ENCODE data around the gene C2CD3.
"Not testable (repeated sequence)": the region's sequence is repeated elsewhere in the genome, so short reads cannot be mapped to it uniquely, and the experiment has no call there.

Gene C2CD3

DNA sequence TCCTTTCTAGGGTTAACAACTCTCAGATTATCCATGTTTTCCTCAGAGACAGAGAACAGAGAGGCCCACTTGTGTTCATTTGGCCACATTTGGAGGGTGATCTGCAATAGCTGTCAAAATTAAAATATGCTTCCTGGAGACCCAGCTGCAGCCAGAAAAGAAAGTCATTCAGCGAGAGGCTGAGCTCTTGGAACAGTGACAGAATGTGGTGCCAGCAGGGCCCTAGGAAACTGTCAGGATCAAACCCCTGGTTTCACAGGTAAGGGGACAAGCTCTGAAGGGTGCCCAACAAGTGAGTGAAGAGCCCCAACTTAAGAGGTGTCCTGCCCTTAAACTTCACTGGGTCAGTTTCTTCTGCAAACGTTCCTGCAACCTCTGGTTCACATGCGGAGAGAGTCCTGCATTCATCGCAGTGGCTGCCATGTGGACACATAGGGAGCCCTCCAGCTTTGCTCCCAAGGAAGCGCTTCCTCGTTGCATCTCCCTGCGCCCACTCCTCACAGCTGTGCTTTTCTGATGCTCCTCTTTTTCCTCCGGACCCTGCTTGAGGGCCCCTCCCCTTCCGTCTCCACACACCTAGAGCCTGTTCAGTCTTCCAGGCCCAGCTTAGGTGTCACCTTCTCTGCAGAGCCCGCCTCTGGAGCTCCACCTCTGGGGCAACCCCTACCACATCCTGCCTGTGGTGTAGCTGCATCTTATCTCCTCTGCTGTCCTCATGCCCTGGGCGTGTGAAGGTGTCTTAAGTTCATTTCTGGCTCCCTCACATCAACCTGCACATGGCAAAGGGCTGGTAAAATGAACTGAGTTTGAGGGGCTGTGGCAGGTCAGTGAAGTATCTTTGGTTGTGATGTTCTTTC, 165.8 kb downstream of the C2CD3 start:
- DNase-seq (ENCODE audit: low read depth) = no peak

DNA sequence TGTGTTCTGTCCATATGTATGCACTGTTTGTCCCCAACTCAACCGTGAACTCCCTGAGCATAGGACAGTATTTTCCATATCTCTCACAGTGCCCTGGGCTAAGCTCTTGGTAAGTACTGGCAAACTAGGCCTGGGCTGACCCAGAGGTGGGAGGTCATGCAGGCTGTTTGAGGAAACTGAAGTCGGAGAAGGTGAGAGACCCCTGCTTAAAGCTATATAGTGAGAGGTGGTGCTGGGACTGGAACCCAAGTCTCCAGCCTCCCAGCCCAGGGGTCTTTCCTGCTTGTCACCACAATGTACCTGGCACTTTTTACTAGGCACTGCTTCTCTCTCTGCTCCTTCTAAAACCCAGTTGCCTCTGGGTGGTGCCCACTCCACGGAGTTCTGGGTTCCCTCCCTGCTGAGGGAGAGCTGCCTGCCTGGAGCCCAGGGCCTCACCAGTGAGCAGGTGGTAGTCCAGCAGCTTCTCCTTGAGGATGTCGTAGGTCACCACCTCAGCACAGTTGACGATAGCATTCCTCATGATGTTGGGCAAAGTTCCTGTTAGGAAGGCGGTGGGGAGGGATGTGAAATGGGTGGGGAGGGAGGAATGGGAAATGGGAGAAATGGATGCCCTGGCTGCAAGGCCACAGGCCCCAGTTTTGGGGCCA, 166.6 kb downstream of the C2CD3 start:
- DNase-seq (ENCODE audit: low read depth) = no peak

DNA sequence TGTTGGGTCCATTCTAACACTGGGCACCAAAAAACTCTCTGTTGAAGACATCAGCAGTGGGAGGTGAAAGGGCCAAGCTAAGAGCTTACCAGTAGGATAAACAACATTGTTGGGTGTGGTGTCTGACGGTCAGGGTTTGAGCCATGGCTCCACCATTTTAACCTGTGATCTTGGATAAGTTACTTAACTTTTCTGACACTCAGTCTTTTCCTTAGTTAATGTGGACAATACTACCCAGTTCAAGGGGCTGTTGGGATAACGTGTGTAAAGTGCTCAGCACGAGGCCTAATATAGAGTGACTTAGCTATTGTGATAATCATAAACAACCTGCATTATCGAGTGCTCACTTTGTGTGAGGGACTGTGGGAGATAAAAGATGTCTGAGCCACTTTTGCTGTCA, 168.0 kb downstream of the C2CD3 start:
- DNase-seq (ENCODE audit: low read depth) = no peak

DNA sequence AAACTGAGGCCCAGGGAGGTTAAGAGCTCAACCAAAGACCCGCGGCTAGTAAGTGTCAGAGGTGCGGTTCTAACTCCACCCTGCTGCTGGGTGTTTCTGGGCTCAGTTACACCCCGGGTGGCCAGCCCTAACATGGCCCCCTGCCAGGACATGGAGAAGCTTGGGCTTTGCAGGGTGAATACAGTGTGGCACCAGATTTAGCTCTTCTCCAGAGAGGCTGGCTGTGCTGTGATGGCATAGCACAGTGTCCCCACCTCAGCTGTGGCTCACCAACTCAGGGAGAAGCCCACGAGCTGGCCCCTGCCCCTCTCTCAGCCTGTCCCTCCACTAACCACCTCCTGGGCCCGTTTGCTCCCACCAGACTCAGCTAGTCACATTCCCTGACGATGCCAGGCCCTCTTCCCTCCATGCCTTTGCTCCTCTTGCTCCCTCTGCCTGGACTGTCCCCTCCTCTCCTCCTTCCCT, 168.9 kb downstream of the C2CD3 start:
- no peak for DNase-seq (ENCODE audit: low read depth)

DNA sequence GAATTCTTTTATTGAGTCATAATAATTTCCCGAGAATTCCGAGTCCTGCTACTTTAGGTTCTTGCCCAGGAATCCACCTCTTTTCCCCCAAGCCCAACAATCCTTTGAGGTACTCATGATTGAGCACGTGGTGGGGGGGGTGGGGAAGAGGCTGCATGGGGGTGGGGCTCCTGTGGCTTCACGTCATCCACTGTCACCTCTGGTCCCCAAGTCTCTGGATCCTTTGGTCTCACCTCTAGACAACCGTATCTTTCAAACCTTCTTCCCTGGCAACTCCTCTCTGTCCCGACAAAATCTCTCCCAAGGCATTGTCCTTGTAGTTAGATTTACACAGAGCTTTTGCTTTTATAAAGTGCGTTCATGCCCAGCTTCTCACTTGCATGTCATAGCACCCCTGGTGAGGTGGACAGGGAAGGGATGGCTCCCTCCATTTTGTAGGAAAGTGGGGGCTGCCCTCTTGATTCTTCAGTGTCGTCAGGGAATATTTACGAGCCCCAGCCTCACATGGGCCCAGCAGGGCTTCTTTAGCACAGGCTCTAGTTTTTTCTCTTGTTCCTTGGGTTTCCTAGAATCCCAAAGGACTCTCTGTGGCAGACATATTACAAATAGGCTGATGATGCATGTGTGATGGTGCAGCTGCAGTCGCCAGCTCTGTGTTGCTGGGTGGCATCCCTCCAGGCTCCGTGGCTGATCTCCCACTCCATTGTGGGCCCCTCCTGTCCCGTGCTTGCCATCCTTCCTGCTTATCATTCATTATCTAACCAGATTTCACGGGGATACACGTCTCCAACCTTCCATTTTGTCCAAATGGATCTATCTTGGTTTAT, 170.3 kb downstream of the C2CD3 start:
- no peak for DNase-seq (ENCODE audit: low read depth)

DNA sequence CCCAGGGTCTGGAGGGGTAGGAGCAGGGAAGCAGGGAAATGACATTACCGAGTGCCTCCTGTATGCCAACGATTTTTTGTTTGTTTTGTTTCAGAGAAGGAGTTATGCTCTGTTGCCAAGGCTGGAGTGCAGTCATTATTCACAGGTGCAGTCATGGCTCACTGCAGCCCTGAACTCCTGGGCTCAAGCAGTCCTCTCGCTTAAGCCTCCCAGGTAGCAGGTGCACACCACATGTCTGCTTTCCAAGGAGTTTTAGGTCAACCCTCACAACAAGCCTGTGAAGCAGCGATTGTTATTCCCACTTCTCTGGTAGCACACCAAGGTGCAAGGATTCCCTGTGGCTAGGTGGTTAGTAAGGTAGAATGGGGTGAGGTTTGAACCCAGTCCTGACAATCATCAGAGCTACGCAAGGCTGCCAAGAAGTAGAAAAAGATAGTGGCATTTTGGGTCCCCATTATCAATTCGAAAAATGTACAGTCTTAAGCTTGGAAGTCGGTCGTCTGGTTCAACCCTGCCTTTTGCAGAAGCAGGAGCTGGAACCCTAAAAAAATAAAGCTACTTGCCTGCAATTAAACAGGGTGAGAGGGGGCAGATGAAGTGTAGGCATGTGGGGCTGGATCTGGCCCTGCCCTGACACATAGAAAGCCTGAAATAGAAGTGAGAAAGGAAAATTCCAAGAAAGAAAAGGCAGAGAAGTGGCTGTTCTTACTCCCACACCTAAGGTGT, 171.1 kb downstream of the C2CD3 start:
- no peak for DNase-seq (ENCODE audit: low read depth)

DNA sequence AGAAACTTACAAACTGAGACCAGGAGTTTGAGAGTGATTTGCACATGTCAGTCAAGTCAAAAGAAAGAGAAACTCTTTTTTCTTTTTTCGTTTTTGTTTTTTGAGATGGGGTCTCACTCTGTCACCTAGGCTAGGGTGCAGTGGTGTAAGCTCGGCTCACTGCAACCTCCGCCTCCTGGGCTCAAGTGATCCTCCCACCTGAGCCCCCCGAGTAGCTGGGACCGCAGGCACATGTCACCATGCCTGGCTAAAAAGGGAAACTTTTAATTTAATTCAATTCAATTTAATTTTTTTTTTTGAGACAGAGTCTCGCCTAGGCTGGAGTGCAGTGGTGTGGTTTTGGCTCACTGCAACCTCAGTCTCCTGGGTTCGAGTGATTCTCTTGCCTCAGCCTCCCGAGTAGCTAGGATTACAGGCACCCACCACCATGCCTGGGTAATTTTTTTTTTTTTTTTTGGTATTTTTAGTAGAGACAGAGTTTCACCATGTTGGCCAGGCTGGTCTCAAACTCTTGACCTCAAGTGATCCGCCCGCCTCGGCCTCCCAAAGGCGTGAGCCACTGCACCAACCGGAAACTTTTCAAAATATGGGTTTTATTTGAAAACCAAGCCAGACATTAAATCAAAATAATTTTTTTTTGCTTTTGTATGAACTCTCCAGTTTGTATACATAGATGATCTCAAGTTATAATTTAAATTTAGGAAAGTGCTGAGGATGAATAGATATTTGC, 171.8 kb downstream of the C2CD3 start:
- DNase-seq (ENCODE audit: low read depth) = no peak

DNA sequence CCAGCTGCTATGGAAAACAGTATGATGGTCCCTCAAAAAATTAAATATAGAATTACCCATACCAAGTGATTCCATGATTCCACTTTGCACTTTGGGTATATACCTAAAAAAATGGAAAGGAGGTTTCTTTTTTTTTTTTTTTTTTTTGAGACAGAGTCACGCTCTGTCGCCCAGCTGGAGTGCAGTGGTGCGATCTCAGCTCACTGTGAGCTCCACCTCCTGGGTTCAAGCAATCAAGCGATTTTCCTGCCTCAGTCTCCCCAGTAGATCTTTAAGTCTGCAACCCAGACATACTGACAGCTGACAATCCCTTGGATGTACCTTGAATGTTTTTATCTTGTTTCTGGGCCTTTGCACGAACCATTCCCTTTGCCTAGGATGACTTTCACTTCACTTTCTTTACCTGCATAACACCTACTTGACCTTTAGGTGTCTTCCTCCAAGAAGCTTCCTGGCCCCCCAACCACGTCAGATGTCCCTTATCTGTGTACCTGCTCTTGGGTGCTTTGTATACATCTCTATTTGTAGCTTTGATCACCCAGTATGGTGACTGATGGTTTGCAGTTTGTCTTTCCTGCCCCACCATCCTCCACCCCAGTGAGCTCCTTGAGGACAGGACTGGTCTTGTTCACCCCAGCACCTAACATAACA, 173.6 kb downstream of the C2CD3 start:
- no peak for DNase-seq (ENCODE audit: low read depth)

DNA sequence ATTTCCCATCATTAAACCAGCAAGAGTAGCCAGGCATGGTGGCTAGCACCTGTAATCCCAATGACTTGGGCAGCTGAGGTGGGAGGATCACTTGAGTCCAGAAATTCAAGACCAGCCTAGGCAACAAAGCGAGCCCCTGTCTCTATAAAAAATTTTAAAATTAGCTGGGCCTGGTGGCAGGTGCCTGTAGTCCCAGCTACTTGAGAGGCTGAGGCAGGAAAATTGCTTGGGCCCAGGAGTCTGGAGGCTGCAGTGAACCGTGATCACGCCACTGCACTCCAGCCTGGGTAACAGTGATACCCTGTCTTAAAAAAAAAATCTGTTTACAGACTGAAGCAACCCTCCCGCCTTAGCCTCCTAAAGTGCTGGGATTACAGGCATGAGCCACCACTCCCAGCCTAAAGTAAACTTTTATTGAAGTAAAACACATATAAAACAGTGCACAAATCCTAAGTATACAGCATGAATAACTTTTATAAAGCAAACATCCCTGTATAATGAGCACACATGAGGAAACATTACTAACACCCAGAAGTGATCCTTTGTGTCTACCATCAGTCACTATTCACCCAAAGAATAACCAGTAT, 174.5 kb downstream of the C2CD3 start:
- DNase-seq (ENCODE audit: low read depth) = no peak

DNA sequence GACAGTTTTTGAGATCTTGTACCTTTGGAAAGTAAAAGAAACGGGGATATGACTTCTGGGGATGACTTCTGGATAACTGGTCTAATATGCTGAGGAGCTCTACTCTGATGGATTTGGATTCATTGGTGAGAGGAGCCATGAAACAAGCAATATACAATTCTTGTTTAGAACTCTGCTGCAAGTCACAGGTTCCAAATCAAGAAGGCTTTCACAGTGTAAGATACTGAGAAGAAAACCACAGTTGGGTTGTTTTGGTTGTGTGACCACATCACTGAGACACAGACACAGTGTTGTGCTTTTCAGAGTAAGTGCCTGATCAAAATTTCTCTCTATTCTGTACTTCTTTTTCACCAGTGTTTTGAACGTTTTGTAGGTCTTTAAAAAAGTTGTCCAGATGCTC, 175.1 kb downstream of the C2CD3 start:
- no peak for DNase-seq (ENCODE audit: low read depth)

DNA sequence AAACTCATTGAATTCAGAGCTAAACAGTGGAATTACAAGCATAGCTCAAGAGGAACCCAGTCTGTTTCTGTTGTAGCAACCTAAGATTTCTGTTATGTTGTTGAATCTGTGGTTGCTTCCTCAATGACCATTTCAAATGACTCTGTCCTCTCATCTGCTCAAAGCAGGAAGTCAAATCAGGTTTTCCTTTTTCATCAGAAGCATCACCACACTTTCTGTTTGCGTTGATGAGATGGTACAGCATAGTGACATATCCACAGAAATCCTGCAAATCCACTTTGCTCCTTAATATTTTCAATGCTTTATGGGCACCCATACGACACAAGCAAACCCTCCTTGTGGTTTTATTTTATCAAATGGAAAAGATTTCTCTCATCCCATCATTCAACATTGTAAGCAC, 175.6 kb downstream of the C2CD3 start:
- DNase-seq (ENCODE audit: low read depth) = no peak

DNA sequence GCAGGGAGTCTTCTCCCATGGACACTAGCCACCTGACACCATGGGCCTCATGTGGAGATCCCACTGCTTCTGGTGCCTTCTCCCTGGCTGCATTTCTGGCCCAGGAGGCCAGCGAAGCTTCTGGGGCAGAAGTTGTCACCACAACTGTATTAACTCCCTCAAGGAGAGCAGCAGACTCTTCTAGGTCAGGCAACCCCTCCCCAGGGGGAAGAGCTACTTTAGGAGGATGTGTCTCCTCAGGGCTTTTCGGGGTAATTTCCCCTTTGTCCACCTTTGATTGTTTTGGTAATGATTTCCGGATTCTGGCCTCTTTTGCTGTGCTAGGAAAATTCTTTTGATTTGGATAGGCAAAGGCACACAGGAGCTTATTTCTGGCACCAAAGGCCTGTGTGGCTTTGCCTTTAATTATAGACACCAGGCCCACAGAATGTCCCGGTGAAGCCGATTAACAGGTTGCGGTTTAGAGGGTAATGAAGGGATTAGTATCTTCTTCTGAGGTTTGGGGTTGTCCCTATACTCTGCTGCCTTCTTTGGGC, 179.3 kb downstream of the C2CD3 start:
- DNase-seq (ENCODE audit: low read depth) = no peak

DNA sequence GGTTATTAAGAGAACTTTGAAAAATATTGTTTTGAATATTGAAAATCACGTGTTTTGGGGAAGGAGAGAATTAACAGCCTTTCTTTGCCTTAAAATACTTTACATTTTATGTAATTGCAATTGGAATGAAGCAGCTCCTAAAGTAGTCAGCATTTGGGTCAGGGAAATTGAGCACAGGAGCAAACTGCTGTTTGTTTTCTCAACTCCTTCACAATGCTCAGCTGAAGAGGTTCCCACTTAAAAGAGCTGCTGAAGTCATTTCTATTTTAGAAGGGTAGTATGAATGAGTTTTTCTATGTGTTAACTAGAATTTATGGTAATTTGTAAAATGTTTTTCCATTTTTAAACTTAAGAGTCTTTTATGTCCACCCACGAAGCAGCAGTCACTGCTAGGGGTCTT, 180.1 kb downstream of the C2CD3 start:
- no peak for DNase-seq (ENCODE audit: low read depth)

DNA sequence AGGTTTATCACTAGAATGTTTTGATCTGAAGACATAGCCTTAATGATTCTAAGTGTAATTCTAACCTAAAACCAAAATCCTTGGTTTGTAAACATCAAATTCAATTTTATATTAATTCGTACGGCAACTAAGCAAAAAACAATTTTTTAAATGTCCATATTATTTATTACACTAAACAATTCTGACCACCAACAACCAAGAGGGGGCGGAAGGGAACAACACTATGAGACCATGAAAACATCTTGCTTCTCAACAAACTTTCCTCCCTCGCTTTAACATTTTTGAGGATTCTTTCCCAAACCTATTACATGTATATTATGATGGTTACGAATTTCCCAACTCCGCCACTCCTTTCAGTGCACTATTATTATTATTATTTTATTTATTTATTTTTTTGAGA, 181.6 kb downstream of the C2CD3 start:
- DNase-seq (ENCODE audit: low read depth) = no peak

DNA sequence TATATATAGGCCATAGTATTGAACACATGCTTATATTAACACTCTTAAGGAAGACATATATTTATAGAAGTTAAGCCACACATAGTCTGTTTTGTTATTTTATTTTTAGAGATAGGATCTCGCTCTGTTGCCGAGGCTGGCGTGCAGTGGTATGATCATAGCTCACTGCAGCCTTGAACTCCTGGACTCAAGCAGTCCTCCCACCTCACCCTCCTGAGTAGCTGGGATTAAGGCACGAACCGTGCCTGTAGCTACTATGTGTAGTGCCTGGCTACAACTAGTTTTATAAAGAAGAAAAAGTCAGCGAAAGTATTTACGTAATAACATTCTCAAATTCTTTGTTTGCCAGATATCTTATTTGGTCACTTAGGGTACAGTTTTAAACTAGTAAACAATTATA, 182.6 kb downstream of the C2CD3 start:
- no peak for DNase-seq (ENCODE audit: low read depth)

DNA sequence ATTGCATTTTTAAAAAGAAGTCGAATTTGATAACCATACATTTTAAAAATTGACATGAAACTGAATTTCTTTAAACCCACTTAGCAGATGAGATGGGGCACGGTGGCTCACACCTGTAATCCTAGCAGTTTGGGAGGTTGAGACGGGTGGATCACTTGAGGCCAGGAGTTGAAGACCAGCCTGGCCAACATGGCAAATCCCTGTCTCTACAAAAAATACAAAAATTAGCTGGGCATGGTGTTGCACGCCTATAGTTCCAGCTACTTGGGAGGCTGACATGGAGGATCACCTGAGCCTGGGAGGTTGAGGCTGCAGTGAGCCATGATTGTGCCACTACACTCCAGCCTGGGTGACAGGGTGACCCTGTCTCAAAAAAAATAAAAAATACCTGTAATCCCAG, 185.1 kb downstream of the C2CD3 start:
- DNase-seq (ENCODE audit: low read depth) = not testable (repeated sequence)

DNA sequence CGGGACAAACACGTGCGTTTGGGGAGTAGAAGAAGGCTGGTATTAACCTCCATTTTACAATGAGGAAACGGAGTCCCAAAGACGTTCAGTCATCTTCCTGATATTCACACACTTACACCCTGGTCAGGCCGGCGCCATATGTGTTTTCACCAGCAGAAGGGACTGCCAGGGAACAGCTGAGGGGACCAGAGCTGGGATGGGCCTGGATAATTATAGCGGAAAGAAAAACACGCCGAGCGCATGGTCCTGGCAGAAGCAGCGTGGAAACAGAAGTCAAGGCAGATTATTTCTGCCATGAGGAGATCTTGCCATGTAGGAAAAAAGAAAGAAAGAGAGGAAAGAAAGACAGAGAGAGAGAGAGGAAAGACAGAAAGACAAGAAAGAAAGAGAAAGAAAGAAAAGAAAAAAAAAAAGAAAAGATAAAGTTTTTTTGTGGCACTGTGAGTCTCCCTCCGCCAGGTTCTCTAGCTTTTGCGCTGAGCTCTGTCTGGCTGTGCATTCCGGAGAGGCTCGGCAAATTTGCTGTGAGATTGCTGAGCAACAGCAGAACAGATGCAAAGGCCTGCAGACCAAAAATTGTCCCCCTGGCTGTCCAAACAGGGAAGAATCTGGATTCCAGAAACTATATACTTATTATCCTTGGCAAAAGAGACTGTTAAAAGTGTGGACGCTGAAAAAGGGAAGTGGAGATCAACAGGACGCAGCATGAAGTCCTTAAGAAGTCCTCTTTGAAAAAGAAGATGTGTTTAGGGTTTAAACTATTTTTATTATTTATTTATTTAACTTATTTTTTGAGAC, 186.9 kb downstream of the C2CD3 start:
- DNase-seq (ENCODE audit: low read depth) = no peak

DNA sequence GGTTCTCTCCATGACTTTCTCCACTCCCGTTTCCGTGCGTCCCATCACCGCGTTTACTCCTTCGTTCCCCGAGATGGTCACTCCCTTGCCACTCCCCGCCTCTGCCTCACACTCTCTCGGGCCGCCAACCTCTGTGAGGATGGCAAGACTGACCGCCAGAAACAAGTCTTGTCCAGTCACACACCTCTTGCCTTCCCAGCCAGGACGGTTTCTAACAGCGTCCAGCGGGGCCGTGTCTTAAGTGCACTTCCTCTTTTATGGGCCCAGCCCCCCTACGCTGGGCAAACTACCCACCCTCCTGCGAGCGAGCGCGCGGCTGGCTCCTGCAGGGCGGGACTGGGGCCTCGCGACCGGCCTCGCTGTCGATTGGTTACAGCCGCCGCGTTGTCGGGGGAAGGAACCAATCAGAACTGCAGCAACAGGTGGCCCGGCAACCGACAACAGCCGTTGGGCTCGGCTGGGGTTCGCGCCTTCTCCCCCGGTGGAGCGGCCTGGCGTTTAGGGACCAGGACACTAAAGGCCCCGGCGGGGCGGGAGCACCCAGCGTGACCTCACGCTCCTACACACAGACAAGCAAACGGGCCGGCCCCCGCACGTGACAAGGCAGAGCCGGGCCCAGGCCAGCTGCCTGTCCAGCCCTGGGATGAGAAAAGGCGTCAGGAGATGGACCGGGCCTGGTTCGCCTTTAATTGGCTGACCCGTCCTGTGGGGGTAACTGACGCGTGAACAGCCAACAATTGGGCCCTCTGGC, 187.6 kb downstream of the C2CD3 start:
- peak; percentile 55 for DNase-seq (ENCODE audit: low read depth)

DNA sequence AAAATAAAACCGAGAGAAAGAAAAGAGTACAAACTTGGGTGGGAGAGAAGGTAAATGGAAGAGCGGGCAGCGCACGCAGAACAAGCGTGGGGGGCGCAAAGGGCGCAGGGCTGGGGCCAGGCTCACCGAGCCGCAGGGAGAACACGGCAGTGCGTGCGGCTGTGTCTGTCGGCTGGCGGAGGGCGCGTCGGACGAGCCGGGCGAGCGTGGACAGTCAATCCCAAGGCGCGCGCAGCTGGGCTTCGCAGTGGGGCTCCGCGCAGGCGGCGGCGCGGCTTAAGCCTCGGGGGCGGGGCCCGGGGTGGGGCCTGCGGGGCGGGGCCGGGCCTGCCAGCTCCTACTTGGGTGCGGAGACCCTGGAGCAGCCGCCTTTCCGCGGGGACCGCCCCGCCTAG, 188.2 kb downstream of the C2CD3 start, which contains the start of gene UCP2:
Gene UCP2, minus strand, starts transcription at position 249 of the 395 bp plus-strand sequence. CDS start 4,465 bp downstream, outside the sequence.
- DNase-seq (ENCODE audit: low read depth) = no peak

Data from non-pigmented ciliary epithelial cell (primary cell).